HG02571 (cell line): ENCODE measurements around the gene FILIP1L.

Source experiments
- ATAC-seq: cut with Tn5 transposase; IDR thresholded peaks from one replicate; pipeline ENCODE4 v1.9.1; 2021; ENCODE audit warnings: mild to moderate bottlenecking, moderate library complexity; ENCODE audit not compliant: unreplicated experiment

FILIP1L gene

DNA sequence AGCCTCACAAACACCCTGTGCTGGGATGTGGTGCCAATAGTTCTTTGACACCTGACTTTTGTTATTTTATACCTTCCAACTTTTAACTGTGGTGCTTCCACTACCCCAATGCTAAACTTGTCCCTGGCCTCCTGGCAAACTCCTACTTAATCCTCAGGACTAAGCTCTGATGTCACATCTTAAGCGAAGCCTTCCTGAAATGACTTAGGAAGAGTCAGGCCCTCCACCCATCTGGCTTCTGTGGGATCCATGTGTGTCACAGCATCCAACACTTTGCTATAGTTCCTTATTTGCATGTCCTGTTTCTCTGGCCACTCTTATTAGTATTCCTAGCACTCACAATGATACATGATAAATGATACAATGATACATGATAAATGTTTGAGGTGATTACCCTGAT is 133.2 kb downstream of the FILIP1L start:
- no peak for ATAC-seq

- ATAC-seq, result no peak
Measured at GRCh38 chr3:99980606-99981005, 133.7 kb downstream of the FILIP1L start.

- no peak for ATAC-seq
Measured at GRCh38 chr3:99978221-99978620, 136.1 kb downstream of the FILIP1L start.

DNA sequence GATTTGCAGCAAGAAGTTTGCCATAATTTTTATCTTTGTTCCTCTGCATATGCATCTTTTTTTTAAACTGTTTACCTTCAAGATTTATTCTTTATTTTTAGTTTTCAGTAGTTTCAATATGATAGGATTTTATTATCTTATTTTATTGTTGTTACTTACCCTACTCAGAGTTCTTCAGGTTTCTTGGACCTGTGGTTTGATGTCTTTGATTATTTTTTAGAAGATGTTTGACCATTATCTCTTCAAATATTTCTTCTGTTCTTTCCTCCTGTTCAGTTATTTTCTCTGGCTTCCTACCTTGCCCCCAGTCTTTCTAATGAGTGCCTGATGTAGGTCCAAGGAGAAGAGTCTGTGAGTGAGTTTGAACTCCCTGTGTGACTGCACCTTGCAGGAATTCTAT is 137.7 kb downstream of the FILIP1L start:
- no peak for ATAC-seq

DNA sequence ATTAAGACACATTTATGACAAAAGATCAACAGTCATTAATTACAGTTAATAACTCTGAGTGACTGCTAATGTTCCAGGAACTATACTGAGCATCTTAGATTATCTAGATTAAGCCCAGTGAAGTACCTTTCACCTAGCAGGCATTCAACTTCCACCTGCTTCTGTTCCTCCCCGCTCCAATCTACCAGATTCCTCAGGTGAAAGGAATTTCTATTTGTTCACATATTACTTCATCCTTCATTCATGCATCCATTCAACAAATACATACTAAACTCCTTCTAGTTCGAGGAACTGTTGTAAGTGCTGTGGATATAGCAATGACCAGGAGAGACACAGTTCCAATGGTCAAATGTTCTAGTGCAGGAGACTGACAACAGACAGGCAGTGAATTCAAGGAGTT is 139.3 kb downstream of the FILIP1L start:
- ATAC-seq, result no peak

DNA sequence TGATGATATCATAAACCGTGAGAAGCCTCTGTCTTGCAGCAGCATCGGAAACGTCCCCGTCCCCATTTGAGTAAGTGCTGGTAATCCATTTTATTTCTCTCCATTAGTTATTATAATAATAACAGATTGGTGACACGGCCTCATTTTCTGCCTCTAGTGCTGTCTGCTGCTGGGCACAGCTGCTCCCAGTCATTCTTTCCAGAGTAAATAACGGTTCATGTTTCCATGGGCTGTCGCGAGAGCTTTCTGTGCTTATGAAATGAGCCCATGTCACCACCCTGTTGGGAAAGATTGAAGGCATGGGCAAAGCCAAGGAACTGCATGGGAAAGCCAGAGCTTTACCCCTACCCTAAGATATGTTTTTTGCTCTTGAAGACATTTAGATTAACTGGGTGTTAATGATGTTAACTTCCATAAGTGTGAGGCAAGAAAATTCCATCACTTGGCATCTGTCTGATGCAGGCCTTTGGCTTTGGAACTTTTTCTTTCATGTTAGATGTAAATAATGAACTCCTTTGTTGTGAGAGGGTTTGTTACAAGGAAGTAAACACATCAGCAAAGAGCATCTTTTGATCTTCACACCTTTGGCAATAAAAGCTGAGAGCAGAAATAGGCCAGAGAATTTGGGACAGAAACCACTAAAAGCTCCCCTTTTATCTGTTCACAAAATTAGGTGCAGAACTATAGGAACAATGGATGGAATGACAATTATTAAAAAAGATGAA is 141.8 kb downstream of the FILIP1L start:
- ATAC-seq, result no peak

- ATAC-seq, result no peak
Measured at GRCh38 chr3:99971761-99972160, 142.5 kb downstream of the FILIP1L start.

DNA sequence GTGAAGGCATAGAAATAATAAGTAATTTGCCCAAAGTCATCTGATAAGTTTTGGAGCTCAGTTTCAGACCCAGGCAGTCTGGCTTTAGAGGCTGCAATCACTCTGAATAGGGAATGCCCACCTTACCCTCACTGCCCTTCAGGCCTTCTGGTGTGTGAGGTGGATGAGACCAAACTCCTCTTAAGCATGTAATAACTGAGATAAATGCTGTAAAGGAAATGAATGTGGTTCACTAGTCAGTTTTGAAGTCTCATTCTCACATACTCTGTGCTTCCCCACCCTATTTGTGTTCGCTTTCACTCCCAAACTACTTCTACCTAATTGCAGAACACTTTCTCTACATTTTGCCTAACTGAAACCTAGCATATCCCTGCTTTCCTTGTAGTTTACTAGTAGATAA is 144.1 kb downstream of the FILIP1L start:
- ATAC-seq, result peak; percentile 84

GRCh38 chr3:99969136-99969535 is 145.2 kb downstream of the FILIP1L start:
- ATAC-seq, result no peak

DNA sequence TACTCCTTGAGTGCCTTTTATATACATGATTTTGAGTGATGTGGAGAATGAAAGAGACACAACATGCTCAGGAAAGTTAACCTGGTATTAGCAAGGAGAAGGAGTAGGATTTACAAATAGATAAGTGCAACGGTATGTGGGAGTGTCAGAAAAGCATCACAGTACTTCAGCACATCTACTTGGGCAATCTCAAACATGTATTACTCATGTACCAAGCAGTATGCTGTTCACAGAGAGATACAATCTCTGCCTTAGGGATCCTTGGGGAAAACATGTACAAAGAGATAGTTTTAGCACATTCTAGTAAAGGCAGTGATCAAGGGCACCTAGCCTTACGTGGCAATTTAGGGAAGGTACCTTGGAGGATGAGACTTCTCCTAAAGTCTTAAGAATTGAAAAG is 146.5 kb downstream of the FILIP1L start:
- no peak for ATAC-seq

DNA sequence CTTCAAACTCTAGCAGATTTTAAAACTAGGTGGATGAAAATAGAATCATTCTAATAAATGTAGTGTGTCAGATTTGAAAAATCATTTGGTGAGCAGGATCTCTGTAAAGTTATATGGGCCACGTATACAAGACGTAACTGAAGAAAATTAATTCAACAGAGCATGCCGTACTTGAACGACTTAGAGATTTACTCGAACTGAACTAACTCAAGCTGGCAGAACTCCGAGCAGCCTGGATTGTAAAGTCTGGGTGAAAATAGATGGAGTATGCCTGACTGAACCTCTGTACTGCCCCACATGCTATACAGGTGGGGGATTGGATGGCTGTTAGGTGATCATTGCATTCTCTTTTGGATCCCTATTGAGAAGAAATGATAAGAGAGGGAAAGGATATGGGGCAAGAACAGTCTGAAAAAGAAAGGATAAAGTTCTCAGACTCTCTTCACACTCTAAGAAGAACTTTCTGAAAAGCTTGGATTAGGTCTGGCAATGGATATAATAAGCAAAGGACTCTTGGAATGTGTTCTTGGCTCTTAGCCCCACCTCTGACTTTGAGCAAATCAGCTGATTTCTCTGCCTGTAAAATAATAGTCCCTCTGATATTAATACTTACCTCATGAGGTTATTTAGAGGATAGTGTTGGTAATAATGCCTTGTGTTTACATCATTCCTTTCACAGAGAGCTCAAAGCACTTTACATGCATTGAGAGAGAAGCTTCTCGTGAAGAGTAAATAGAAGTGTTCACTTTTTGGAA is 147.5 kb downstream of the FILIP1L start:
- no peak for ATAC-seq

DNA sequence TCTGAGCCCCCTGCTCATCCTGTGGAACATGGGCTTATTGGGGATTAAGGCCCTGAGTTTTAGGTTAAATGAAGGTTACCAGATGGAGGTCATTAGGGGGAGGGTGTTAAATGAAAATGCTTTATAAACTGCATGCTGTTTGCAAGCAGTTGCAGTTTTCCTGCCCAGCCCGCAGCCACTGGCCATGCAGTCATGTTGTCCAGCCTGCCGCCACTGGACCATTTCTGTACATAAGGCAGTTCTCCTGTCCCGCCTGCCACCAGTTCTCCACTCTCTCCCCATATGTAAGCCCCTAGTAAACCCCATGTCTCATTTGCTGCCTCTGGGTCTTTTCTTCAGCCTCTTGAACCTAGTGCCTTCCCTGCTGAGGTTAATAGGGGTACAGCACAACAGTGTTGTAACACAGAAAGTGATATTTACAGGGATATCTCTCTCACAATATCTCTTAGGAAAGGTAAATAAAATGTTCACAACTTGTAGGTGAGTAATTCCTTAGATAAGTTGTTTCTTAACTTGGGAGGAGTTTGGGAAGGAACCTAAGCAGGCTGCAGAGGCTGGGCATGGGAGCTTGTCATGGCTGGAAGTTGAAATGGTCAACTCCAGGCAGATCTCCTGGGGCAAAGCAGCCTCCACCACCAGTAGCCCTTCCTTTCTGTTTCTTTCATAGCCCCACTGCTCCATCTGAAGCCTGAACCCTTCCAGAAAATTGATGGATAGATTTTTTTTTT is 148.5 kb downstream of the FILIP1L start:
- no peak for ATAC-seq

GRCh38 chr3:99965077-99965476 is 149.2 kb downstream of the FILIP1L start:
- no peak for ATAC-seq

- ATAC-seq, result no peak
Measured at GRCh38 chr3:99962703-99963102, 151.6 kb downstream of the FILIP1L start.

DNA sequence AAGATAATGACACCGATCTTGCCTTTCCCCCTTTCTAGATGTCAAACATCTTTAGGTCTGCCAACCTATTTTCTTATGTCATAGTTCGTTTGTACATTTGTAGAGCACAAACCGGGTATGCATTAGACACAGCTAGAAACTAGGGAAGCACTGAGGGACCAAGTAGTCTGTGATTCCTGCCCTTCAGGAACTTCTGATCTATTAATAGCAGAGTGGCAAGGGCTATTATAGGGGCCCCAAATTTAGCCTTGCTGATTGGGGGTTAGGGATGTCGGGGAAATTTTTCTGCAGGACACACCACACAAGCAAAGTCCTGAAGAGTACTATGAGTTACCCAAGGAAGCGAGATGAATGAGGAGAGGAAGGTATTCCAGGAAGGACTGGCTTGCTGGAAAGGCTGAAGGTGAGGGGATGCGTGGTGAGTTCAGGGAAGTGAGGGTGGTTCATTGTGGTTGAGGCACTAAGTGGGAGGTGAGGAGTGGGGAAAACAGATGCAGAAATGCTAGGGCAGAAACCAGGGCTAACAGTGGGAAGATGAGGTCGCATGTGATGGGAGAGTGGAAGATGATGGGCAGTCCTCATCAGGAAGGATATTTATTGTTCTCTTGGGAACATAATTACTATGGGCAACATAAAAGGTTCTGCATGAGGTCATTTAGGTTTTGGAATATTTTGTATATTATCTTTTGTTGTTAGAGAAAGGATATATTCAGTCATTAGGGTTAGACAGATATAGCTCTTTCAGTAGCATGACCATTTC is 152.4 kb downstream of the FILIP1L start:
- ATAC-seq, result no peak

GRCh38 chr3:99960941-99961340 is 153.4 kb downstream of the FILIP1L start:
- ATAC-seq, result no peak

DNA sequence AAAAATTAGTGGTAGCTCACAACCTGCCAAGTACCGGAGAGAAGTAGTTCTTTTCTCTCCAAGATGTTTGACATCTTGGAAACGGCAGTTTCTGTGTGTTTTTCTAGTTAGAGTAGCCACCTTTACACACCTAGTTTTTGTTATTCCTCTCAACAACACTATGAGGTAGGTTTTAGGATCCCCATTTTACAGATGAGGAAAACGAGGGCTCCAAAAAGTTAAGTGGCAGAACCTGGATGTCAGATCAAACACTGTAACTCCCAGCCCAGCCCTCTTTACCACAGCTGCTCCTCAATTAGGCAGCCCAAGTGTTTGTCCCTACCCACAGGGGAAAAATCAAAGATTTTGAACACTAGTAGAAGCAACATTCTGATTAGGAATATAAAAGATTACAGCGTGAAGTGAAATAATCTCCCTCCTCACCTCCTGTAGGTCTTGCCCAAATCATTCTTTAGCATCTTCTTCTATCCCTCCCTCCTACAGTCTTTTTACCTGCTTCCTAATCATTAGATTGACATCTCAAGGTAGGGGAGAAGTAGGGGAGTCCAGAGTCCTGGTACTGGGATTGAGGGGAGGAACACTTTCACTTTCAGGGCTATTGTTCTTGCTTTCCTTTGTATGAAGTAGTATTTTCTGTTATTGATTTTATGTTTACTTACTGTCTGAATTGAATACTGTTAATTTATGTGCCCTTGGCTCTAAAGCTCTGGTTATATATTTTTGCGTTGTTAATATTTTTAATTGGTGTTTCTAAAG is 154.0 kb downstream of the FILIP1L start:
- no peak for ATAC-seq

DNA sequence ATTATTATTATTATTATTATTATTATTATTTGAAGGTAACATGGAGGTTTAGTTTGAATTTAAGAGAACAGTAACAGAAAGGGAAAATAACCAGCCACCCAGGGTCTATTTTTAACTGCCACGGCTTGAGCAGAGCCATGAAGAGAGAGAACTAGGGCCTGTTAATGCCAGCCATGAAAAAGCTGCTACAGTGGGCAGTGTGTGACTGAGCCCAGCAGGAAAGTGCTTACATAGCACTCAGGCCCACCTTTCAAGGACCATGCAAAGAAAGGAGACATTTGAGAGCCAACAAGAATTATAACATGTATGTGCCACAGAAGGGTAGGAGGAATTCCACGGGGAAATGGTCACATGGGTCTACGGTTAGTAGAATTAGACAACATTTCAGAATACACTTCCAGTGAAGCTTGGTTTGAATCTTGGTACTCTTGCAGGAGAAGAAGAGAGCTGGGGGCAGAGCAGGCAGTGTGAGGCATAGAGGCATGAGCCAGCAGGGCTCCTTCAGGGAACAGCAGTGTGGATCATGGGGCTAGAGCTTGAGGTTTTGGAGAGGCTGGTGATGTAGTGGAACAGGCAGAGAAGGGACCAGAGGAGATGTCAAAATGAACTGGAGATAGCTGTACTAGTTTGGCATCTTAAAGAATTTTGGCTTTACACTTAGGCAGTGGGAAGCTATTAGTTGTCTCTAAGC is 155.9 kb downstream of the FILIP1L start:
- ATAC-seq, result no peak

GRCh38 chr3:99957151-99957796 is 157.0 kb downstream of the FILIP1L start:
- no peak for ATAC-seq
